Mammary epithelial cell (primary cell): ENCODE measurements around the gene DLX1.

Experiments used
- CTCF ChIP-seq, 2 donors: IDR thresholded peaks in 1 of 2; conservative IDR thresholded peaks in 1 of 2; 2 replicates each; pipeline ENCODE4 v1.5.1; 2011 to 2012; ENCODE audit warnings: inconsistent platforms in 2 of 2, low read length in 2 of 2, mild to moderate bottlenecking in 2 of 2, control low read depth in 1 of 2, low read depth in 1 of 2; ENCODE audit not compliant: insufficient read depth in 1 of 2; ENCODE audit errors: extremely low read depth in 1 of 2
- EZH2 ChIP-seq: IDR thresholded peaks from 2 replicates; pipeline ENCODE4 v1.6.1; 2012; ENCODE audit warnings: low read length, inconsistent platforms, borderline replicate concordance

GRCh38 chr2:172080641-172081220, 4.6 kb upstream of the DLX1 start:
- TF ChIP-seq CTCF (conservative IDR thresholded peaks at IDR 0.05 in 1 of 2, IDR thresholded peaks at IDR 0.05 in 1 of 2; ENCODE audit: extremely low read depth in 1 of 2, insufficient read depth in 1 of 2, low read depth in 1 of 2, low read length in 2 of 2) (no peak), EZH2 (no peak)
